K562 (cell line): ENCODE data around the gene VWF. TPM values are rescaled to one million over a fixed set of nuclear protein-coding genes. Genes with fewer than 3 reads are reported as not detected.

ENCODE experiments used
- ATAC-seq: fragments of 200-7000 bp; cut with Tn5 transposase; 3 replicates; pipeline ENCODE4 v1.9.1; 2020; ENCODE audit warnings: moderate library complexity
- BruUV-seq: library from RNA; stranded (reverse); fragments of 400-500 nt; replicated peaks from 2 replicates; lab custom pipeline; 2021; lab: Mats Ljungman, UMichigan
- CTCF ChIA-PET: fragments of 300-600 bp; formaldehyde crosslinking; extraction: SDS; loops from one replicate; lab custom pipeline; 2021; ENCODE audit warnings: low intra/inter-chr PET ratio; lab: Yijun Ruan, JAX
- POLR2A ChIA-PET: fragments of 300-600, 350-650 bp; sonication (Branson Sonifier 250); formaldehyde crosslinking; extraction: SDS; loops from one replicate; lab custom pipeline; 2021; ENCODE audit warnings: antibody characterized with exemption, inconsistent platforms; lab: Yijun Ruan, JAX
- DNase-seq, 4 experiments: peaks; one replicate each; pipeline versions ENCODE4 v3.0.0 to v3.0.0-alpha.2; 2011 to 2018; ENCODE audit warnings: low spot score in 3 of 4, mixed read lengths in 3 of 4; ENCODE audit errors: extremely low read depth in 1 of 4
- FAIRE-seq: peaks from 2 replicates; lab custom pipeline; 2011; peaks lifted over from hg19 to GRCh38; lab: Jason Lieb, UNC
- H2AFZ ChIP-seq: 2 replicates; pipeline ENCODE4 v1.6.0; 2011; ENCODE audit warnings: low read depth, low read length, control low read depth, inconsistent platforms
- H3K27ac ChIP-seq: fragments of 200-600 bp; 3 replicates; pipeline ENCODE4 v1.8.0; 2011; ENCODE audit warnings: low read depth, mild to moderate bottlenecking, control low read depth, inconsistent platforms, low read length, moderate library complexity, mixed read lengths; ENCODE audit errors: extremely low read depth
- H3K27me3 ChIP-seq, 2 experiments: fragments of 300-600 bp in 1 of 2; 2 replicates in 1 of 2; 3 replicates in 1 of 2; pipeline versions ENCODE4 v1.6.0 to v1.8.0; 2011; ENCODE audit warnings: inconsistent platforms in 2 of 2, low read length in 2 of 2, mild to moderate bottlenecking in 1 of 2, mixed read lengths in 1 of 2, moderate library complexity in 1 of 2; ENCODE audit not compliant: control insufficient read depth in 2 of 2, insufficient read depth in 2 of 2
- H3K36me3 ChIP-seq: fragments of 300-600 bp; 3 replicates; pipeline ENCODE4 v1.8.0; 2011; ENCODE audit warnings: mild to moderate bottlenecking, low read length, inconsistent platforms; ENCODE audit not compliant: control insufficient read depth, insufficient read depth
- H3K4me1 ChIP-seq, 2 experiments: fragments of 200-600 bp in 1 of 2; replicated peaks in 1 of 2; 2 replicates in 1 of 2; 3 replicates in 1 of 2; pipeline versions ENCODE4 v1.5.1 to v1.8.0; 2011; ENCODE audit warnings: inconsistent platforms in 2 of 2, low read length in 2 of 2, mild to moderate bottlenecking in 1 of 2, mixed read lengths in 1 of 2, moderate library complexity in 1 of 2; ENCODE audit not compliant: control insufficient read depth in 2 of 2, insufficient read depth in 2 of 2
- H3K4me2 ChIP-seq: 2 replicates; pipeline ENCODE4 v1.6.1; 2011; ENCODE audit warnings: low read length, control low read depth, inconsistent platforms, mixed read lengths; ENCODE audit not compliant: insufficient read depth
- H3K4me3 ChIP-seq: fragments of 200-600 bp; sonication (generic), shearing (Covaris generic); 2 replicates; pipeline ENCODE4 v1.5.1; 2016; ENCODE audit warnings: control low read depth, inconsistent platforms
- H3K79me2 ChIP-seq: fragments of 200-600 bp; 3 replicates; pipeline ENCODE4 v1.8.0; 2011; ENCODE audit warnings: low read length, inconsistent platforms; ENCODE audit not compliant: control insufficient read depth, insufficient read depth
- H3K9ac ChIP-seq, 2 experiments: 2 replicates each; pipeline versions ENCODE4 v1.6.0 to v1.6.1; 2011; ENCODE audit warnings: low read depth in 2 of 2, low read length in 2 of 2, control low read depth in 1 of 2, inconsistent platforms in 1 of 2, mild to moderate bottlenecking in 1 of 2, mixed read lengths in 1 of 2; ENCODE audit not compliant: insufficient read depth in 1 of 2
- H3K9me1 ChIP-seq: one replicate; pipeline ENCODE4 v1.6.0; 2011; ENCODE audit warnings: inconsistent platforms, mild to moderate bottlenecking, low read length, moderate library complexity; ENCODE audit not compliant: control insufficient read depth, insufficient read depth
- H3K9me3 ChIP-seq: replicated peaks from 2 replicates; pipeline ENCODE4 v1.5.1; 2011; ENCODE audit warnings: low read depth, low read length, inconsistent platforms; ENCODE audit not compliant: control insufficient read depth, insufficient read depth
- H4K20me1 ChIP-seq: replicated peaks from 2 replicates; pipeline ENCODE4 v1.6.1; 2011; ENCODE audit warnings: low read length, inconsistent platforms, mixed read lengths; ENCODE audit not compliant: control insufficient read depth, insufficient read depth
- CEBPB ChIP-seq: fragments of 450-650 bp; IDR thresholded peaks from 2 replicates; pipeline ENCODE4 v1.6.1; 2016; ENCODE audit warnings: missing genetic modification characterization, missing compliant biosample characterization
- CEBPG ChIP-seq, 3 experiments: fragments of 200-800 bp in 1 of 3; sonication (Bioruptor generic) in 1 of 3; sonication (generic) in 1 of 3; formaldehyde crosslinking in 1 of 3; IDR thresholded peaks in 2 of 3; conservative IDR thresholded peaks in 1 of 3; 2 replicates each; pipeline versions ENCODE4 v1.6.1 to v1.8.0; 2016 to 2022; ENCODE audit warnings: missing compliant biosample characterization in 2 of 3, missing genetic modification characterization in 2 of 3, mild to moderate bottlenecking in 1 of 3, missing genetic modification reagents in 1 of 3
- CXXC5 ChIP-seq: fragments of 250-450 bp; sonication (Bioruptor Pico); IDR thresholded peaks from 2 replicates; pipeline ENCODE4 v1.8.0; 2022; ENCODE audit warnings: inconsistent platforms, mild to moderate bottlenecking, moderate library complexity
- EZH2 ChIP-seq: IDR thresholded peaks from 2 replicates; pipeline ENCODE4 v1.6.1; 2012; ENCODE audit warnings: low read depth, mild to moderate bottlenecking, inconsistent platforms, low read length, borderline replicate concordance
- HNRNPUL1 ChIP-seq: fragments of 200-400 bp; formaldehyde crosslinking; IDR thresholded peaks from 2 replicates; pipeline ENCODE4 v1.6.1; 2017; ENCODE audit warnings: low read length
- PHB2 ChIP-seq: fragments of 450-650 bp; IDR thresholded peaks from 2 replicates; pipeline ENCODE4 v1.6.1; 2017; ENCODE audit warnings: low read depth
- SIX5 ChIP-seq, 2 experiments: IDR thresholded peaks; 2 replicates each; pipeline ENCODE4 v1.6.1; 2011; ENCODE audit warnings: low read length in 2 of 2, borderline replicate concordance in 1 of 2, low read depth in 1 of 2, mild to moderate bottlenecking in 1 of 2, moderate library complexity in 1 of 2; ENCODE audit not compliant: insufficient read depth in 1 of 2
- ZFP1 ChIP-seq: fragments of 450-650 bp; formaldehyde crosslinking; IDR thresholded peaks from 2 replicates; pipeline ENCODE4 v1.4.0; 2020; ENCODE audit warnings: mild to moderate bottlenecking, mixed read lengths
- ZFX ChIP-seq: sonication (generic); formaldehyde crosslinking; IDR thresholded peaks from 2 replicates; pipeline ENCODE4 v1.8.0; 2022; ENCODE audit warnings: mild to moderate bottlenecking, missing genetic modification reagents, moderate library complexity
- ZNF584 ChIP-seq: fragments of 200-800 bp; sonication (Bioruptor generic); IDR thresholded peaks from 2 replicates; pipeline ENCODE4 v1.6.1; 2016; ENCODE audit warnings: low read depth, mild to moderate bottlenecking, missing genetic modification characterization, missing compliant biosample characterization
- ZNF707 ChIP-seq: fragments of 250-450 bp; sonication (Bioruptor Pico); conservative IDR thresholded peaks from 2 replicates; pipeline ENCODE4 v1.8.0; 2022; ENCODE audit warnings: inconsistent platforms, mild to moderate bottlenecking, moderate library complexity
- ZNF830 ChIP-seq: fragments of 250-450 bp; sonication (Bioruptor Pico); IDR thresholded peaks from 2 replicates; pipeline ENCODE4 v1.5.0; 2021; ENCODE audit warnings: mild to moderate bottlenecking
- WGBS: fragments of 100-300 bp; shearing (Covaris generic); methylation state at CpG from one replicate; pipeline ENCODE4 v1.1.6; 2016; ENCODE audit warnings: low coverage, mixed read lengths; ENCODE audit not compliant: insufficient coverage; ENCODE audit errors: missing lambda C conversion rate; 5-methylcytosine and 5-hydroxymethylcytosine counted together
- in situ Hi-C: fragments of 300-500 bp; cut with MboI; formaldehyde crosslinking; loops from 4 replicates; pipeline ENCODE4 v1.15.0; 2018; ENCODE audit warnings: inconsistent platforms, mixed read lengths
- intact Hi-C: fragments of 100-400 bp; cut with micrococcal nuclease; formaldehyde crosslinking; loops from 2 replicates; pipeline ENCODE4 v1.14.2; 2022
- polyA plus RNA-seq, 8 experiments: library from polyadenylated mRNA; depleted of rRNA in 4 of 8; stranded (reverse) in 5 of 8; unstranded in 3 of 8; fragments of >200 nt; fragmentation: Nextera tagmentation in 2 of 8; fragmentation: Illumina TruSeq in 1 of 8; extraction: Ambion mirVana in 2 of 8; extraction: Trizol in 1 of 8; gene quantifications; 2 replicates each; pipeline versions ENCODE4 v1.2.1 to v1.2.3, GENCODE V29; 2011 to 2014; ENCODE audit warnings: inconsistent platforms in 1 of 8, missing spikeins in 1 of 8
- total RNA-seq, 7 experiments: library from RNA; depleted of rRNA in 6 of 7; stranded (reverse); fragments of >200 nt in 6 of 7; fragmentation: Illumina TruSeq in 2 of 7; extraction: Trizol in 2 of 7; gene quantifications; 2 replicates each; pipeline versions ENCODE4 v1.2.1 to v1.2.3, GENCODE V29; 2011 to 2021; ENCODE audit warnings: low replicate concordance in 1 of 7
- TF ChIP-seq, protein P1 (sequence below), 2 experiments: IDR thresholded peaks; 2 replicates each; pipeline ENCODE4 v1.6.1; 2011; ENCODE audit warnings: borderline replicate concordance in 1 of 2, control low read depth in 1 of 2, low read depth in 1 of 2, low read length in 1 of 2, mild to moderate bottlenecking in 1 of 2, mixed read lengths in 1 of 2, moderate library complexity in 1 of 2; ENCODE audit not compliant: insufficient read depth in 1 of 2, insufficient read length in 1 of 2, poor library complexity in 1 of 2, severe bottlenecking in 1 of 2; ENCODE audit errors: extremely low read depth in 1 of 2
- TF ChIP-seq, protein P2 (sequence below): fragments of 450-650 bp; formaldehyde crosslinking; IDR thresholded peaks from 2 replicates; pipeline ENCODE4 v1.4.0; 2020; ENCODE audit warnings: mild to moderate bottlenecking

Gene VWF
- total and polyA plus RNA-seq, 9 of the 15 experiments (the other 6 are each of a cell fraction or from before 2014, with no cell fraction given): 0.53 TPM; not detected in 8

DNA sequence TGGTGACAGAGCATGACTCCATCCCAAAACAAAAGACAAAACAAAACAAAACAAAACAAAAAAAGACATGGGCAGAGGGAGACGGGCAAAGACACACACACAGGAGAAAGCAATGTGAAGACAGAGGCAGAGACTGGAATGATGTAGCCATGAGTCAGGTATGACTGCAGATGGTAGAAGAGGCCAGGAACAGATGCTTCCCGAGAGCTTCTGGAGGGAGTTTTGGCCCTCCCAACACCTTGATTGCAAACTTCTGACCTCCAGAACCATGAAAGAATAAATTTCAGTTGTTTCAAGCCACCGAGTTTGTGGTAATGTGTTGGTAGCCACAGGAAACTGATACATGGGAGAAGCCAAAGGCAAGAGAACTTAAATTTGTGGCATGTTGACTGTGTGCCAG lies 27.1 kb downstream of the VWF start (continued):
- TF ChIP-seq ZNF707 (CRISPR knock-in tag): no peak
- TF ChIP-seq CXXC5 (CRISPR knock-in tag): no peak

DNA sequence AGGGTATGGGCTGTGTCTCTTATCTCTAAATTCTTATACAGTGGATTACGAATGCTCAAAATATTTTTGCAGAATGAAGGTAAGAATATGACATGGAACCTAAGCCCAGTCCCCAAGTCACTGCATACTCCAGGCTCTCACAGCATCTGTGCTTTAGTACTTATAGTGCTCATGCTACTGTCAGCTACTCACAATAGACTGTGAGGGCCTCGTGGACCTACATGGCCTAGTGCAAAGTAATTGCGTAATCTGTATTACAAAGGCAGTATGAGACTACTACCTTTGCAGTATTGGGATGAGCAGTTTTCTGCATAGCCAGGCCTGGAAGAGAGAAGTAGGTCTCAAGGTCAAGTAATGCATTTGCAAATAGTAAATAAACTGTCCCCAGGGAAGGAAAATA lies 27.9 kb downstream of the VWF start:
- WGBS: 5% methylated on average over 3 of the region's 3 CpGs
- no peaks in the 10 kb centered on the region for H4K20me1 ChIP-seq

DNA sequence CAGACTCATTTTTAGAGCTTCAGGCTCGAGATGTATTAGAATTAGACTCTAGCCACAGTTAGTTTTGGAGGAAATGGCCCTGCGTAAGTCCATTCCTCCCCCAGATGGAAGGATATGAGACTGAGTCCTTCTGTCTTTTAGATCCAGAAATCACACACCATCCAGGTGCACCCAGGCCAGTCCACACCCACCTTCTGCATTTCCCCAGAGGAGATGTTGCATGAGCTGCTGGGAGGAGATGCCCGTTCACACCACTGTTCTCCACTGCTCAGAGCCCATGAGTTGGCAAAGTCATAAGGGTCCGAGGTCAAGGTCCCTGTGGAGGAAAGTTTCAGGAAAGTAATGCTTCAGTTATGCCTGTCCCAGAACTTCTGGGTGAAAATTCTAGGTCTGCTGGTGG lies 29.2 kb downstream of the VWF start:
- no peak overlapping the region for H3K27ac ChIP-seq
- in situ Hi-C loops (no loop called here), intact Hi-C loops (no loop called here)
- no peak overlapping the region for H3K4me3 ChIP-seq
- no peaks in the 10 kb centered on the region for H3K4me1 ChIP-seq
- no peak overlapping the region for H3K9ac ChIP-seq
- BruUV-seq: no TSS peak
- CTCF ChIA-PET: no interaction called here
- peaks cover 4 to 28% of the 10 kb centered on the region in 2 experiments; a peak in 4 of 5 replicates for H3K27me3 ChIP-seq
- POLR2A ChIA-PET: no interaction called here
- no peaks in the 10 kb centered on the region for H3K9me3 ChIP-seq
- H3K9me1 ChIP-seq: no peaks in the 10 kb centered on the region
- no peak for DNase-seq
- no peaks in the 10 kb centered on the region for H4K20me1 ChIP-seq
- 0% methylated on average over 4 of the region's 4 CpGs for WGBS
- H3K79me2 ChIP-seq: no peaks in the 10 kb centered on the region
- no peak for FAIRE-seq
- H3K4me2 ChIP-seq: no peak overlapping the region
- no peak for ATAC-seq
- H2AFZ ChIP-seq: no peak overlapping the region
- no peaks in the 10 kb centered on the region for H3K36me3 ChIP-seq
- TF ChIP-seq ZFP1 (CRISPR knock-in tag): no peak
- no peak for TF ChIP-seq PHB2
- TF ChIP-seq HNRNPUL1: no peak
- TF ChIP-seq ZFX (CRISPR knock-in tag): no peak
- TF ChIP-seq, protein P1, sequence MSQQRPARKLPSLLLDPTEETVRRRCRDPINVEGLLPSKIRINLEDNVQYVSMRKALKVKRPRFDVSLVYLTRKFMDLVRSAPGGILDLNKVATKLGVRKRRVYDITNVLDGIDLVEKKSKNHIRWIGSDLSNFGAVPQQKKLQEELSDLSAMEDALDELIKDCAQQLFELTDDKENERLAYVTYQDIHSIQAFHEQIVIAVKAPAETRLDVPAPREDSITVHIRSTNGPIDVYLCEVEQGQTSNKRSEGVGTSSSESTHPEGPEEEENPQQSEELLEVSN (IDR thresholded peaks at IDR 0.05; ENCODE audit: borderline replicate concordance in 1 of 2, extremely low read depth in 1 of 2, insufficient read depth in 1 of 2, insufficient read length in 1 of 2, low read depth in 1 of 2, low read length in 1 of 2, poor library complexity in 1 of 2, severe bottlenecking in 1 of 2): no peak
- TF ChIP-seq ZNF584 (CRISPR knock-in tag): no peak
- TF ChIP-seq, protein P2, sequence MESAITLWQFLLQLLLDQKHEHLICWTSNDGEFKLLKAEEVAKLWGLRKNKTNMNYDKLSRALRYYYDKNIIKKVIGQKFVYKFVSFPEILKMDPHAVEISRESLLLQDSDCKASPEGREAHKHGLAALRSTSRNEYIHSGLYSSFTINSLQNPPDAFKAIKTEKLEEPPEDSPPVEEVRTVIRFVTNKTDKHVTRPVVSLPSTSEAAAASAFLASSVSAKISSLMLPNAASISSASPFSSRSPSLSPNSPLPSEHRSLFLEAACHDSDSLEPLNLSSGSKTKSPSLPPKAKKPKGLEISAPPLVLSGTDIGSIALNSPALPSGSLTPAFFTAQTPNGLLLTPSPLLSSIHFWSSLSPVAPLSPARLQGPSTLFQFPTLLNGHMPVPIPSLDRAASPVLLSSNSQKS (CRISPR knock-in tag): no peak
- no peak for TF ChIP-seq SIX5 (IDR thresholded peaks at IDR 0.05; ENCODE audit: borderline replicate concordance in 1 of 2, insufficient read depth in 1 of 2, low read depth in 1 of 2, low read length in 2 of 2)
- no peak for TF ChIP-seq EZH2

More for the DNA sequence above, 27.9 kb downstream of the VWF start:
- Histone ChIP-seq H3K4me1 (no peaks in the 10 kb centered on the region), H3K4me3 (no peak overlapping the region), H3K79me2 (no peaks in the 10 kb centered on the region), H3K4me2 (no peak overlapping the region), H3K36me3 (no peaks in the 10 kb centered on the region), H3K9ac (no peak overlapping the region), H3K9me3 (no peaks in the 10 kb centered on the region), H3K9me1 (no peaks in the 10 kb centered on the region), H3K27me3 (peaks cover 0 to 21% of the 10 kb centered on the region in 2 experiments; a peak in 2 of 5 replicates), H3K27ac (no peak overlapping the region), H2AFZ (no peak overlapping the region)
- no TSS peak for BruUV-seq
- POLR2A ChIA-PET: interaction anchor here (0.7 to 0.9 kb wide), 2 partner anchors 12 to 1760 kb away, joined by 3 read pairs; no protein-coding TSS in a partner anchor
- CTCF ChIA-PET: no interaction called here
- intact Hi-C loops: no loop called here
- in situ Hi-C loops: no loop called here
- FAIRE-seq: no peak
- no peak for DNase-seq
- ATAC-seq: no peak
- TF ChIP-seq CEBPB (tag): peak; percentile 47
- no peak for TF ChIP-seq CEBPG (CRISPR knock-in tag; IDR thresholded peaks at IDR 0.05)
- peak; percentile 14 to 35; a peak in 2 of 4 replicates for TF ChIP-seq CEBPG (tag; conservative IDR thresholded peaks at IDR 0.05 in 1 of 2, IDR thresholded peaks at IDR 0.05 in 1 of 2)
- TF ChIP-seq ZNF830: no peak
